CD4-positive, alpha-beta T cell treated with Interleukin-15 for 1 hour (primary cell): Measurements from ENCODE around the gene ZNF800.
A peak's percentile ranks its signal among the peaks of the same experiment; 100 is the strongest.
"Not testable (repeated sequence)": the region's sequence is repeated elsewhere in the genome, so short reads cannot be mapped to it uniquely, and the experiment has no call there.

Experiments
- DNase-seq: peaks from one replicate; pipeline ENCODE4 v3.0.0-alpha.2; 2020

Gene ZNF800, protein sequence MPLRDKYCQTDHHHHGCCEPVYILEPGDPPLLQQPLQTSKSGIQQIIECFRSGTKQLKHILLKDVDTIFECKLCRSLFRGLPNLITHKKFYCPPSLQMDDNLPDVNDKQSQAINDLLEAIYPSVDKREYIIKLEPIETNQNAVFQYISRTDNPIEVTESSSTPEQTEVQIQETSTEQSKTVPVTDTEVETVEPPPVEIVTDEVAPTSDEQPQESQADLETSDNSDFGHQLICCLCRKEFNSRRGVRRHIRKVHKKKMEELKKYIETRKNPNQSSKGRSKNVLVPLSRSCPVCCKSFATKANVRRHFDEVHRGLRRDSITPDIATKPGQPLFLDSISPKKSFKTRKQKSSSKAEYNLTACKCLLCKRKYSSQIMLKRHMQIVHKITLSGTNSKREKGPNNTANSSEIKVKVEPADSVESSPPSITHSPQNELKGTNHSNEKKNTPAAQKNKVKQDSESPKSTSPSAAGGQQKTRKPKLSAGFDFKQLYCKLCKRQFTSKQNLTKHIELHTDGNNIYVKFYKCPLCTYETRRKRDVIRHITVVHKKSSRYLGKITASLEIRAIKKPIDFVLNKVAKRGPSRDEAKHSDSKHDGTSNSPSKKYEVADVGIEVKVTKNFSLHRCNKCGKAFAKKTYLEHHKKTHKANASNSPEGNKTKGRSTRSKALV

GRCh38 chr7:127392566-127393367 lies at the start of gene ZNF800:
ZNF800 (minus strand) TSS chr7:127392708; CDS start chr7:127391557, 1,151 bp downstream.
- peak; percentile 93 for DNase-seq

GRCh38 chr7:127440206-127440605 lies 47.7 kb upstream of the ZNF800 start:
- no peak for DNase-seq

DNA sequence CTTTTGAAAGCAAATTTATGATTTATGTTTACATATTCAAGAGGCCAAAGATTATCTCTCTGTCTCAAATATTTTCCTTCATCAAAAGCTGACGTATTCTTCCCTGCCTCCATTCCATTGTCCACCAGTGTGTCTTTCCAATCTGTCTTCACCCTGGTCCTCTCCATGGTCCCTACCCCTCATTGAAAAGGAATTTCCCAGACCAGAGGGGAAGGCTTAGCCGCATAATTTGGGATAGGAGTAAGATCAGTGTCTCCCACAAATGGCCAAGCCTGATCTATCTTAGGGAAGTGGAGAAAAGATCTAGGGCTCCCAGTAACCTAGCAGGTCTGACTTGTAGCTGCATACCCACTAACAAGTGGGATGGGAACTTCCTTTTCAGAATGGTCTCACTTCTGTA lies 46.3 kb upstream of the ZNF800 start:
- no peak for DNase-seq

GRCh38 chr7:127437837-127438236 lies 45.3 kb upstream of the ZNF800 start:
- DNase-seq, result no peak

DNA sequence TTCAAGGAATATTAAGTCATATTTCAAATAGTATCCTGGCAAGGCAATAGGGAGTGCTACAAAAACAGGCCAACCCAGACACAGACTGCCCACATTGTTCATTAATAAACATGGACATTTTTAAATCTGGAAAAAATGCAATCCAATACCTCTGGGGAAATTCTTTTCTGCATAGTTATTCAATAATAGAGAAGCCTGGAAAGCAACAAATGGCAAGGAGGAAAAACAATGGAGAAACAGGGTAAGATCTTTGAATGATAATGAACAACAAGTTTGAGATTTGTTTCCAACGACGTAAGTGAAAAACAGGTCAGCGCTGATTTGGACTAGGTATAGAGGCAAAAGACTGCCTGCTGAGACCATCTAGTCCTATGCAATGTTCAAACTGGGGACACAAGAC lies 44.7 kb upstream of the ZNF800 start:
- DNase-seq, result no peak

DNA sequence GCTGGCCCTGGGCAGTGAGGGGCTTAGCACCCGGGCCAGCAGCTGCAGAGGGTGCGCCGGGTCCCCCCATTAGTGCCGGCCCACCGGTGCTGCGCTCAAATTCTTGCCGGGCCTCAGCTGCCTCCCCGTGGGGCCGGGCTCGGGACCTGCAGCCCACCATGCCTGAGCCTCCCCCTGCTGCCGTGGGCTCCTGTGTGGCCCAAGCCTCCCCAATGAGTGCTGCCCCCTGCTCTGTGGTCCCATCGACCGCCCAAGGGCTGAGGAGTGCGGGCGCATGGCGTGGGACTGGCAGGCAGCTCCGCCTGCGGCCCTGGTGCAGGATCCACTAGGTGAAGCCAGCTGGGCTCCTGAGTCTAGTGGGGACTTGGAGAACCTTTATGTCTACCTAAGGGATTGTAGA lies 36.8 kb upstream of the ZNF800 start:
- not testable (repeated sequence) for DNase-seq

DNA sequence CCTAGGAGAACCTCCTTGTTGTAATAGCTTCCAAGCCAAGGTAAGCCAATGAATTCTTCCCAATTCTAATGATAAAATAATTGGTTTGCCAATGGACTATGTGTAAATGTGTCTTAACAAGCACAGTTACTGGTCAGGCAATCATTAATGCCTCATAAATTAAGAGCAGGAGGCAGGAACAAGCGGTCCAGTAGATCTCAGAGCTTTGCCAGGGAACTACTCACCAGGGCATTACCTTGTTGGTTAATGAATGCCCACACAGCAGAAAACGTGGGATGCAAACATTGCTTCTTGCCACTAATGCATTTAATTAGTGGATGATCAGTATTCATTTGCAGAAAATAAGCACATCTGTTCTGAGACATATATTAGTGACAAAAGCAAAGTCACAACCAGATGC lies 26.7 kb upstream of the ZNF800 start:
- DNase-seq, result no peak

GRCh38 chr7:127418459-127418858 lies 26.0 kb upstream of the ZNF800 start:
- DNase-seq, result no peak

- DNase-seq, result no peak
These were observed 24.8 kb upstream of the ZNF800 start for GRCh38 chr7:127417346-127417745.

DNA sequence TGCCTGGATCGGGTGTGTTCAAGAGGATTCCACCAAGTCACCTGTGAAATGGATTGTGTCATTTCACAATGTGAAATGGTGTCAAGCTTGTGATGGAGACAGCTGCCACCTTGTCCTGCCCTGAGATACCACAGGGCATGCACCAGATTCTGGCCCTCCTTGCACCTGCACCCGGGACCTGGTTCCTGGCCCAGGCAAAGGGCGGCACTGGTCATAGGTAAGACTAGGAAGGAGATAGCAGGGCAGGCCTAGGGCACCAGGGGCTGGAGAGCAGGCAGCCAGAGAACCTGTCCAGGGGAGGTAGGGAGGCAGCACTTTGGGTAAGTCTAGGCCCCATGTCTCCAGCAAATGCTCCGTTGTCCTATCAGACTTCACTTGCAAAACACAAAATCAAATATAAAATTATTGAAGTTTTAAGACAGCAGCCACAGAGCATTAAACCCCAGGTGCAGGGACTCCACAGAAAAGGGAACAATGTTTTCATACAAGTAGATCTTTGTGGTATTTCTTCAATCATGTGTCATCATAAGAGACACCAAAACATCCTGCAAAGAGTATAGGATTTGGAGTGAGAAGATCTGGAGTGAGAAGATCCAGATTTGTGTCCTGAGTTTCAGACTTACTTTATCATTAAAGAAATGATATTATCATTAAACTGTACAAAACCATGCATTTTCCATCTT lies 22.7 kb upstream of the ZNF800 start:
- DNase-seq, result no peak

DNA sequence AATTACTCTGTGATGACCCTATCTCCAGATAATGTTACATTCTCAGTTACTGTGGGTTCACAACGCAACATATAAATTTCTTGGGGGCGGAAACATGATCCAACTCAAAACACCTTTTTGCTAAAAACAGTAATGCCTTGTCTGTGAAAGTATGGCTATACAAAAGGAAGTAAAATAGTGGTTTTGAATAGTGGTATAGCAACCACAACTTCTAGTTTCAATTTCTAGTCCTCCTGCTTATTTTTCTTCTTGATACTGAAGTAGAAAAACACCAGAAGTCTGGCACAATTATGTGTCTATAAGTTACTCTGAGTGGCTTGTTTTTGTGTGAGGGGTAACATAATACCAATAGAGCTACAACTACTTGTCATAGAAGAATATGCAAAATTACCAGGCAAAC lies 21.5 kb upstream of the ZNF800 start:
- no peak for DNase-seq

DNA sequence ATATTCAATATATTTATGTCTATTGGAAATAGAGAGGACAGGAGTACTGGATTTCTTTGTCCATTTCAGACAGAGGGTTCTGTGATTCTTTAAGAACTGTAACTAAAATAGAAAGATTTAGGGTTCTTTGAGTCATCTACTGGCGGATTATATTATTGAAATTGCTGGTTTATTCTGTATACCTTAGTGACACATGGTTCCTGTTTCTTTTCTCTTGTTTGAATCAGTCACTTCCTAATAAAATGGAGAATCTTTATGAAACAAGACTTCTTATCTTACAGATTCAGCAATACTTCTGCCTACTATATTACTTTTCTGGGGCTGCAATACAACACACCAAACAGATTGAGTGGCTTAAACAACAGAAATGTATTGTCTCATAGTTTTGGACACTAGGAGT lies 20.8 kb upstream of the ZNF800 start:
- no peak for DNase-seq

- no peak for DNase-seq
These were observed 18.7 kb upstream of the ZNF800 start for GRCh38 chr7:127411176-127411575.

- no peak for DNase-seq
These were observed 17.1 kb upstream of the ZNF800 start for GRCh38 chr7:127409629-127410028.

- DNase-seq, result no peak
These were observed 12.0 kb upstream of the ZNF800 start for GRCh38 chr7:127404286-127405072.

GRCh38 chr7:127396184-127396583 lies 3.7 kb upstream of the ZNF800 start:
- peak; percentile 67 for DNase-seq

DNA sequence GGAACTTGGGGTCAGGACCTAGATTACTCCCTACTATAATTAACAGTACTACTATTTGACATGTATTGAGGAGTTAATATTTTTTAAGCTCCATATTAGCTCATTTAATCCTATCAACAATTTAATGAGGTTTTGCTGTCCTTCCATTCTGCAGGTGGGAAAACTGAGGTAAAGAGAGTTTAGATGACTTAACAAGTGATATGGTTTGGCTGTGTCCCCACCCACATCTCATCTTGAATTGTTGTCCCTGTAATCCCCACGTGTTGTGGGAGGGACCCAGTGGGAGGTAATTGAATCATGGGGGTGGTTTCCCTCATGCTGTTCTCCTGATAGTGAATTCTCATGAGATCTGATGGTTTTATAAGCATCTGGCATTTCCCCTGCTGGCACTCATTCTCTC lies 2.6 kb upstream of the ZNF800 start:
- not testable (repeated sequence) for DNase-seq

GRCh38 chr7:127393368-127394058 lies 1.0 kb upstream of the ZNF800 start:
- no peak for DNase-seq

DNA sequence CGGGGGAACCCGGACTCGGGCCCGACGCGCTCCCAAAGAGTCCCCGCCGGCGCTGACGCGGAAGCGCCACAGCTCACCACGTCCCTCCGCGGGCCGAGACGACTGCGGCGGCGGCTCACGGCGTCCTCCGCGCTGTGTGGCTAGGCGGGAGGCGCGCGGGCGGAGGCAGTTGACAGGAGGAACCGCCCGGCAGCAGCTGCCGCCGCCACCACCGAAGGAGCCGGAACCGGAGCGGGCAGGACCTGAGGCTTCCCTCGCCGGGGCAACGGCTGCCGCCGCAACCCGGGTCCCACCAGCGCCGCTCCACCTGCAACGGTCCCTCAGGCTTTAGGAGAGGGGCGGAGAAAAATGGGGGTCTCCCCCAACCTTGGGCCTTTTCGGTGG lies 334 bp downstream of the ZNF800 start:
- DNase-seq, result peak; percentile 74

DNA sequence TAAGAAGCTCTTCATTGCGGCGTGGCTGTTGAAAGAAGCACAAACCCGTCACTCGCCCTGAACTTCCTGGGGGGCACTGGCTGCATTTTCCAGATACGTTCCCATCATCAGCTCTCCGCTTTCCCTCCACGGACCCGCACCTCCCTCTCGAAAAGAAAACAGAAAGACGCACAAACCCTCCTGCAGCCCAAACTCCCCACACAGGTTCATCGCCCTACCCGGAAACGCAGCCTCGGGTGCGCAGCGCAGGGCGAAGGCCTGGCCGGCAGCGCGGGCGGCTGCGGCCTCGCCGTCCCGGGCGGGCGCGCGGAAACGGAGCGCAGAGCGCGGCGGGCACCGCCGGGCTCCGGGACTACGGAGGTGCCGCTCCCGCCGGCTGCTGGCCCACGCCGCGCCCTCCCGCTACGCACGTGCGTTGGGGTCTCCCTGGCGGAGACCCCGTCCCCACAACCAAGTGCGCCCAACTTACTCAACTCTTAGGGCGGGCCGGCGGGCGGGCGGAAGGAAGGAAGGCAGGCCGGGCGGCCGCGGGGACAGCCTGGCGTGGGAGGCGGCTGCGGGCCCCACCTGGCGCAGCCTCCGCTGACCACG lies 822 bp downstream of the ZNF800 start:
- peak; percentile 46 for DNase-seq
